K562 (cell line): ENCODE data around the gene RPS6KL1. TPM values are rescaled to one million over a fixed set of nuclear protein-coding genes. Genes with fewer than 3 reads are reported as not detected.

ENCODE experiments used
- CTBP1 ChIP-seq: fragments of 450-650 bp; IDR thresholded peaks from 2 replicates; pipeline ENCODE4 v1.6.1; 2016; ENCODE audit warnings: borderline replicate concordance
- DDX20 ChIP-seq: fragments of 450-650 bp; IDR thresholded peaks from 2 replicates; pipeline ENCODE4 v1.6.1; 2016; ENCODE audit warnings: missing genetic modification characterization, low read depth, mild to moderate bottlenecking, missing compliant biosample characterization, moderate library complexity
- E2F4 ChIP-seq: sonication (generic); formaldehyde crosslinking; IDR thresholded peaks from 2 replicates; pipeline ENCODE4 v1.8.0; 2022; ENCODE audit warnings: mild to moderate bottlenecking, low read depth, missing genetic modification reagents
- ESRRB ChIP-seq: fragments of 250-450 bp; sonication (Bioruptor Pico); IDR thresholded peaks from 2 replicates; pipeline ENCODE4 v1.5.0; 2020; ENCODE audit warnings: mild to moderate bottlenecking, moderate library complexity, borderline replicate concordance
- FOXA1 ChIP-seq: fragments of 450-650 bp; IDR thresholded peaks from 2 replicates; pipeline ENCODE4 v1.6.1; 2016; ENCODE audit warnings: mild to moderate bottlenecking, borderline replicate concordance
- GABPB2 ChIP-seq: fragments of 250-450 bp; sonication (Bioruptor Pico); conservative IDR thresholded peaks from 2 replicates; pipeline ENCODE4 v1.5.1; 2021; ENCODE audit warnings: mild to moderate bottlenecking
- HDAC2 ChIP-seq: fragments of 450-650 bp; IDR thresholded peaks from 2 replicates; pipeline ENCODE4 v1.6.1; 2016; ENCODE audit warnings: mild to moderate bottlenecking
- KLF13 ChIP-seq: fragments of 450-650 bp; IDR thresholded peaks from 2 replicates; pipeline ENCODE4 v1.6.1; 2016; ENCODE audit warnings: missing genetic modification characterization, low read depth, mild to moderate bottlenecking, missing compliant biosample characterization, moderate library complexity, borderline replicate concordance
- MAZ ChIP-seq, 2 experiments: fragments of 450-650 bp in 1 of 2; sonication (generic) in 1 of 2; formaldehyde crosslinking; IDR thresholded peaks in 1 of 2; conservative IDR thresholded peaks in 1 of 2; 2 replicates each; pipeline versions ENCODE4 v1.4.0 to v1.5.0; 2020; ENCODE audit warnings: mild to moderate bottlenecking in 1 of 2, missing genetic modification reagents in 1 of 2
- MEF2D ChIP-seq: conservative IDR thresholded peaks from 2 replicates; pipeline ENCODE4 v1.6.1; 2016; ENCODE audit warnings: low read depth, missing genetic modification characterization, missing compliant biosample characterization
- NR4A1 ChIP-seq, 2 experiments: fragments of 250-450 bp in 1 of 2; fragments of 450-650 bp in 1 of 2; sonication (Bioruptor Pico) in 1 of 2; IDR thresholded peaks; 2 replicates each; pipeline versions ENCODE4 v1.4.0 to v1.6.1; 2016 to 2020; ENCODE audit warnings: mild to moderate bottlenecking in 2 of 2, missing compliant biosample characterization in 1 of 2, missing genetic modification characterization in 1 of 2, moderate library complexity in 1 of 2
- RBBP5 ChIP-seq: fragments of 200-600 bp; sonication (generic); IDR thresholded peaks from 2 replicates; pipeline ENCODE4 v1.6.1; 2012; ENCODE audit warnings: borderline replicate concordance, mild to moderate bottlenecking, low read length, control low read depth, inconsistent platforms; ENCODE audit not compliant: insufficient read depth, poor library complexity, severe bottlenecking
- ZBTB11 ChIP-seq, 3 experiments: fragments of 200-800 bp in 1 of 3; fragments of 250-450 bp in 1 of 3; fragments of 450-650 bp in 1 of 3; sonication (Bioruptor Pico) in 1 of 3; sonication (Bioruptor generic) in 1 of 3; formaldehyde crosslinking in 1 of 3; IDR thresholded peaks; 2 replicates each; pipeline versions ENCODE4 v1.6.1 to v1.8.0; 2016 to 2022; ENCODE audit warnings: mild to moderate bottlenecking in 2 of 3, missing genetic modification characterization in 2 of 3, missing compliant biosample characterization in 1 of 3, moderate library complexity in 1 of 3
- ZBTB33 ChIP-seq: sonication (generic); formaldehyde crosslinking; IDR thresholded peaks from 2 replicates; pipeline ENCODE4 v1.8.1; 2023; ENCODE audit warnings: mild to moderate bottlenecking, missing genetic modification reagents
- polyA plus RNA-seq, 8 experiments: library from polyadenylated mRNA; depleted of rRNA in 4 of 8; stranded (reverse) in 5 of 8; unstranded in 3 of 8; fragments of >200 nt; fragmentation: Nextera tagmentation in 2 of 8; fragmentation: Illumina TruSeq in 1 of 8; extraction: Ambion mirVana in 2 of 8; extraction: Trizol in 1 of 8; gene quantifications; 2 replicates each; pipeline versions ENCODE4 v1.2.1 to v1.2.3, GENCODE V29; 2011 to 2014; ENCODE audit warnings: inconsistent platforms in 1 of 8, missing spikeins in 1 of 8
- total RNA-seq, 7 experiments: library from RNA; depleted of rRNA in 6 of 7; stranded (reverse); fragments of >200 nt in 6 of 7; fragmentation: Illumina TruSeq in 2 of 7; extraction: Trizol in 2 of 7; gene quantifications; 2 replicates each; pipeline versions ENCODE4 v1.2.1 to v1.2.3, GENCODE V29; 2011 to 2021; ENCODE audit warnings: low replicate concordance in 1 of 7

The RPS6KL1 gene
- total and polyA plus RNA-seq, 9 of the 15 experiments (the other 6 are each of a cell fraction or from before 2014, with no cell fraction given): 0.91 to 15.5 (median 8.1) TPM

GRCh38 chr14:74882103-74882920, 40.7 kb downstream of the RPS6KL1 start (continued):
- TF ChIP-seq ZBTB33 (CRISPR knock-in tag): no peak
- peak; percentile 6 to 95 (median 72); a peak in 3 of 6 replicates for TF ChIP-seq ZBTB11 (CRISPR knock-in tag; IDR thresholded peaks at IDR 0.05)
- no peak for TF ChIP-seq DDX20 (tag)
- TF ChIP-seq GABPB2: no peak
- no peak for TF ChIP-seq ESRRB (CRISPR knock-in tag)
- TF ChIP-seq MAZ (CRISPR knock-in tag; conservative IDR thresholded peaks at IDR 0.05 in 1 of 2, IDR thresholded peaks at IDR 0.05 in 1 of 2): no peak
- peak; percentile 87 for TF ChIP-seq RBBP5
- TF ChIP-seq E2F4: no peak
- 0 out of 2 replicates have a peak, but pooled peaks have one; percentile 8 for TF ChIP-seq CTBP1
- TF ChIP-seq KLF13 (tag): no peak
- no peak for TF ChIP-seq FOXA1
- TF ChIP-seq NR4A1 (CRISPR knock-in tag; IDR thresholded peaks at IDR 0.05): no peak
- TF ChIP-seq NR4A1 (tag; IDR thresholded peaks at IDR 0.05): no peak
- no peak for TF ChIP-seq MEF2D (tag)
- no peak for TF ChIP-seq HDAC2
